Aorta (tissue), 5 donors: ENCODE results near the gene DUOXA1. TPM values are rescaled to one million over a fixed set of nuclear protein-coding genes. Genes with fewer than 3 reads are reported as not detected.
"Not testable (repeated sequence)": the region's sequence is repeated elsewhere in the genome, so short reads cannot be mapped to it uniquely, and the experiment has no call there.

Source experiments
- ATAC-seq: fragments of 200-7000 bp; cut with Tn5 transposase; one replicate; pipeline ENCODE4 v1.9.1; 2022; ENCODE audit warnings: moderate library complexity; ENCODE audit not compliant: low FRiP score
- DNase-seq, 2 donors: peaks; one replicate each; pipeline ENCODE4 v3.0.0-alpha.2; 2020
- H3K27ac ChIP-seq, 2 donors: one replicate each; pipeline ENCODE4 v1.5.1; 2013; ENCODE audit warnings: low read length in 2 of 2, mild to moderate bottlenecking in 2 of 2, moderate library complexity in 2 of 2, control low read depth in 1 of 2, inconsistent platforms in 1 of 2, low read depth in 1 of 2
- H3K27me3 ChIP-seq, 2 donors: one replicate each; pipeline ENCODE4 v1.6.1; 2013; ENCODE audit warnings: control low read depth in 1 of 2, low read length in 1 of 2, mild to moderate bottlenecking in 1 of 2, moderate library complexity in 1 of 2; ENCODE audit not compliant: insufficient read depth in 2 of 2, control insufficient read depth in 1 of 2
- H3K36me3 ChIP-seq, 2 donors: one replicate each; pipeline ENCODE4 v1.6.1; 2013; ENCODE audit warnings: control low read depth in 1 of 2, low read length in 1 of 2, mild to moderate bottlenecking in 1 of 2; ENCODE audit not compliant: insufficient read depth in 2 of 2, control insufficient read depth in 1 of 2
- H3K4me1 ChIP-seq, 2 donors: one replicate each; pipeline ENCODE4 v1.6.1; 2013; ENCODE audit warnings: low read length in 2 of 2, control low read depth in 1 of 2, mild to moderate bottlenecking in 1 of 2, moderate library complexity in 1 of 2; ENCODE audit not compliant: insufficient read depth in 2 of 2, control insufficient read depth in 1 of 2
- H3K4me3 ChIP-seq, 2 donors: one replicate each; pipeline ENCODE4 v1.5.1; 2013; ENCODE audit warnings: low read length in 2 of 2, control low read depth in 1 of 2, mild to moderate bottlenecking in 1 of 2
- H3K9me3 ChIP-seq: one replicate; pipeline ENCODE4 v1.6.1; 2013; ENCODE audit warnings: mild to moderate bottlenecking, low read length; ENCODE audit not compliant: control insufficient read depth
- WGBS, 2 donors: extraction: QIAGEN DNeasy Blood & Tissue Kit; methylation state at CpG; one replicate each; pipeline ENCODE4 v1.1.7; 2013; 5-methylcytosine and 5-hydroxymethylcytosine counted together
- intact Hi-C, 2 donors: fragments of 100-400 bp; cut with DNase I; formaldehyde crosslinking; loops; one replicate each; pipeline versions ENCODE4 v1.14.2 to v1.15.0; 2022
- polyA plus RNA-seq, 2 donors: library from polyadenylated mRNA; stranded (reverse); fragments of 200-250 nt; gene quantifications; one replicate each; pipeline ENCODE4 v1.2.3, GENCODE V29; 2013
- total RNA-seq, 2 donors: library from RNA; stranded (reverse); fragmentation: NEBNext Ultra II Directional; extraction: Animal tissue kit (Norgen Biotek cat#: 25700); gene quantifications; one replicate each; pipeline ENCODE4 v1.2.1, GENCODE V29; 2021
- donor health status: healthy with polysubstance abuse.
- donor health status: Bipolar disorder and iron deficiency.
- donor health status: DM: no; HTN: no; CAD: no.
- donor health status: DM: no; HTN: no; CAD: no.
- donor health status: DM: yes; HTN: yes; CAD: no.

DUOXA1 gene
- total and polyA plus RNA-seq, 4 donors: 0.23 to 4.9 (median 0.41) TPM

DNA sequence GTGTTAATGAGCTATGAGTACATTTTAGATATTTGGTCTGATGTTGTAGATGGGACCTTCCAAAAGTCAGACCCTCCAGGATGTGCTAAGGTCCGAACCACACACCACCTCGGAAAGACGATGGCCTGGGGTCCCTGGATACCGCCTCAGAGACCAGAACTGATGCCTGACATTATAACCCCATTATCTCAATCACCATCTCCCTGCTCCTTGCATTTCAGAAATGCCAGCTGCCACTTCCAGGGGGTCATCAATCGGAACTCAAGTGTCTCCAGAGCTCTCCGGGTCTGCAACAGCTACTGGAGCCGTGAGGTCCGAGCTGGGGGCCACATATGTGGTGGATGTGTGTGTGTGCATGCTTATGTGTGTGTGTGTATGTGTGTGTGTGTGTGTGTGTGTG lies 8.0 kb upstream of the DUOXA1 start:
- intact Hi-C loops: no loop called here
- no peak for DNase-seq
- Histone ChIP-seq H3K4me3 (no peak overlapping the region), H3K4me1 (no peaks in the 10 kb centered on the region), H3K9me3 (no peaks in the 10 kb centered on the region), H3K27me3 (no peaks in the 10 kb centered on the region), H3K36me3 (no peaks in the 10 kb centered on the region), H3K27ac (no peak overlapping the region)
- no peak for ATAC-seq
- WGBS, 2 donors: 70 to 75% methylated on average over 8 of the region's 8 CpGs

GRCh38 chr15:45136378-45136764 lies 6.7 kb upstream of the DUOXA1 start:
- 18% methylated on average over 10 of the region's 10 CpGs for WGBS, 2 donors
- no peak for ATAC-seq
- DNase-seq: peak in 1 of 2 donors; percentile 57
- no peaks in the 10 kb centered on the region for H3K27me3 ChIP-seq
- no peaks in the 10 kb centered on the region for H3K36me3 ChIP-seq
- H3K4me3 ChIP-seq: no peak overlapping the region
- intact Hi-C loops: no loop called here
- no peak overlapping the region for H3K27ac ChIP-seq
- H3K9me3 ChIP-seq: no peaks in the 10 kb centered on the region
- H3K4me1 ChIP-seq: no peaks in the 10 kb centered on the region

DNA sequence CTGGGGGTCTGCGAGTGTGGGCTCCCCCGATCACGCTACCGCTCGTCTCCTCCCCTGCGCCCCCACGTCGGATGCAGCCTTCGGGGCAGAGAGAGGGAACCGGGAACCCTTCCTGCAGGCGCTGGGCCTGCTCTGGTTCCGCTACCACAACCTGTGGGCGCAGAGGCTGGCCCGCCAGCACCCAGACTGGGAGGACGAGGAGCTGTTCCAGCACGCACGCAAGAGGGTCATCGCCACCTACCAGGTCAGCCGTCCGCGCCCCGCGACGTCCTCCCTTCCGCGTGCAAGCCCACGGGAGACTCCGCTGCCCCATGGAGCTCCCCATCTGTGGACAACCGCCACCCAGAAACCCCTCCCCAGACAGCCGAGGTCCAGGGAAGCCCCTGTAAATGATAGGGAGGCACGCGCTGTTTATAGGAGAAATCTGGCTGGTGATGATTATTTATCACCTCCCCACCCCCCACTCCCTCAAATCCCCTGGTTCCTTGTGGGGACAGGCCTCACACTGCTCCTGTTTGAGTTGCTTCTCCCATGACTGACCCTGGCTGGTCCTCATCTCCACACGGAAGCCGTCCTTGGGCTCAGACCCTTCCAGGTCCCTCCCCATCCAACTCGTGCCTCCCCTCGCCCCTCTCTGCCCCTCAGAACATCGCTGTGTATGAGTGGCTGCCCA lies 6.2 kb upstream of the DUOXA1 start:
- 13 to 14% methylated on average over 9 to 11 of the region's 37 CpGs for WGBS, 2 donors
- peak; percentile 25 for ATAC-seq
- H3K4me3 ChIP-seq, intact Hi-C loops, H3K36me3 ChIP-seq, H3K27ac ChIP-seq, H3K4me1 ChIP-seq, H3K9me3 ChIP-seq, H3K27me3 ChIP-seq: not testable (repeated sequence)
- peak in 1 of 2 donors; percentile 21 for DNase-seq

DNA sequence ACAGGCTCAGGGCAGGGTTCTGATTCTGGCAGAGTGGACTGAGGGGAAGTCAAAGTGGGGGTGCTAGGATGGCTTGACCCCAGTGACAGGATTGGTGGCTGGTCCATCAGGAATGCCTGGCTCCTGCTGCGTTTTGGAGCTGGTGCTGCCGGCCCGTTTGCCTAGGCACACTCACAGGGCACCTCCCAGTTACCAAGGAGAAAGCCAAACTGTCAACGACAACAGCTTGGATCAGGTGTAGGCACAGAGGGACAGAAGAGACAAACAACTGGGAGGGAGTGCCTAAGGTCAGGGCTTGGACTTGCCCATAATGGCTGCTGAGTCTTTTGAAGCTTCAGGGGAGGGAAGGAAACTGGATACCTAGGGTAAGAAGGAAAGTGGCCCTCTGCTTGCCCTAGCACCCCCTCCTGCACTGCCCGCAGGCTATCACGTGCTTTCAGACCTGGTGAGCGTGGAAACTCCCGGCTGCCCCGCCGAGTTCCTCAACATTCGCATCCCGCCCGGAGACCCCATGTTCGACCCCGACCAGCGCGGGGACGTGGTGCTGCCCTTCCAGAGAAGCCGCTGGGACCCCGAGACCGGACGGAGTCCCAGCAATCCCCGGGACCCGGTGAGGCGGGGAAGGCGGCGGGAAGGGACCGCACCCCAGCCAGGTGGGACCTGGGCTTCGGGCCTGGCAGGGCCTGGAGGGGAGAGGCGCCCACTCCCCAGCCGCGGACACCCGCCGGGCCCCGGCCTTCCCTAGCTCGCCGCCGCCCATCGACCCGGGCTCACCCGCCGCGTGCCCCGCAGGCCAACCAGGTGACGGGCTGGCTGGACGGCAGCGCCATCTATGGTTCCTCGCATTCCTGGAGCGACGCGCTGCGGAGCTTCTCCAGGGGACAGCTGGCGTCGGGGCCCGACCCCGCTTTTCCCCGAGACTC lies 5.3 kb upstream of the DUOXA1 start:
- 7 to 8% methylated on average over 44 to 57 of the region's 57 CpGs for WGBS, 2 donors
- Histone ChIP-seq H3K36me3 (no peaks in the 10 kb centered on the region), H3K9me3 (no peaks in the 10 kb centered on the region), H3K4me3 (no peak overlapping the region), H3K27ac (no peak overlapping the region), H3K27me3 (no peaks in the 10 kb centered on the region), H3K4me1 (no peaks in the 10 kb centered on the region)
- DNase-seq: peak in 1 of 2 donors; percentile 78
- no peak for ATAC-seq
- intact Hi-C loops: no loop called here

GRCh38 chr15:45134046-45134445 lies 4.4 kb upstream of the DUOXA1 start:
- 95% methylated on average over 7 of the region's 7 CpGs for WGBS, 2 donors
- Histone ChIP-seq H3K4me1 (no peaks in the 10 kb centered on the region), H3K27me3 (no peaks in the 10 kb centered on the region), H3K4me3 (no peak overlapping the region), H3K27ac (no peak overlapping the region), H3K36me3 (no peaks in the 10 kb centered on the region), H3K9me3 (no peaks in the 10 kb centered on the region)
- ATAC-seq (no peak), DNase-seq (peak in 1 of 2 donors; percentile 51)
- intact Hi-C loops: no loop called here

DNA sequence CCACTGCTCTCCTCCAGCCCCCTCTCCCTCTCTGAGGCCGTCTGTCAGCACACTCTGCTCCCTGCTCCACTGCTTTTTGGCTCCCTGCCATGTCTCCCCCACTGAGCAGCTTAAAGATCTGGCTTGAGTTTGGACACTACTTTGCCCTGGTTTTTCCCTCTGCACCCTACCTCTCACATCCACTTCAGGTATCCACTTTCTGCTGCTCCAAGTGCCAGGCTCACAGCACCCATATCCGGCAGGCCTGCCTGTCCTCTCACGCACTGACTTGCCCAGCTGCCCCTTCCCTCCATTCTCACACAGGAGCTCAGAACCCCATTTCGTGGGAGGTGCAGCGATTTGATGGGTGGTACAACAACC lies 3.9 kb upstream of the DUOXA1 start:
- WGBS, 2 donors: 76 to 82% methylated on average over 5 of the region's 5 CpGs
- intact Hi-C loops: no loop called here
- H3K4me3 ChIP-seq: no peak overlapping the region
- no peaks in the 10 kb centered on the region for H3K36me3 ChIP-seq
- H3K27ac ChIP-seq: no peak overlapping the region
- H3K4me1 ChIP-seq: no peaks in the 10 kb centered on the region
- no peaks in the 10 kb centered on the region for H3K9me3 ChIP-seq
- H3K27me3 ChIP-seq: no peaks in the 10 kb centered on the region
- no peak for ATAC-seq
- peak in 1 of 2 donors; percentile 50 for DNase-seq

DNA sequence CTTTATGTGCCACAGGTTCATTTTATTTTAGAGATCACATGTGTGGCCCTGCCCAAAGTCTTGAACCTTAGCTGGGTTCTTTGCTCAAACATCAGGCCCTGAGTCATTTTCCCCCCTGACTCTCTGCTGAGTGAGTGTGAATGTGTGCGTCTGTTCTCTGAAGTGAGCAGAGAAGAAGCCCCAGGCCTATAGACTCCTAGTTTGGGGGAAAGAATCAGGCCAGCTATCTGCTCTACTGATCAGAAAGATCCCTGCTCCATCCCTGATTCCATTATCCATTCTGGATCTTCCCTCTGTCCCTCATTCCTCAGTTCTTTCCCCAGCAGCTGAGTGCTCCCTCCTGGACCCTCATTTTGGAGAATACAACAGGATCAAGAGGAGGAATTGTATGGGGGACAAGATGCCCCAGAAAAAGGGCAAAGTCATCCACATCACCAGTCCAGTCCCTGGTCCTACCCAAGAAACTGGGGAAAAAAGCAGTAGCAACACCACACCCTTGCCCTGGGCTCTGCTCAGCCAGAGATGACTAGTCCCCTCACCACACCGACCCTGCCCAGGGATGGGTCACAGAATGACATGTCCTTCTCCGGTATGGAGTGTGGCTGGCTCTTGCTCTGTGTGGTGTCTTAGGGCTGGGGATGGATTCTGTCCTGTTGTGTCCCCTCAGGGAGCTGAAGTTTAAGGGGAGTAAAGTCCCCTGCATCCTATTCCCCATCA lies 3.3 kb upstream of the DUOXA1 start:
- no peak overlapping the region for H3K27ac ChIP-seq
- no peaks in the 10 kb centered on the region for H3K36me3 ChIP-seq
- intact Hi-C loops: no loop called here
- WGBS, 2 donors: 77 to 79% methylated on average over 3 of the region's 3 CpGs
- H3K4me3 ChIP-seq: no peak overlapping the region
- no peaks in the 10 kb centered on the region for H3K4me1 ChIP-seq
- no peaks in the 10 kb centered on the region for H3K27me3 ChIP-seq
- DNase-seq: peak in 1 of 2 donors; percentile 55
- no peaks in the 10 kb centered on the region for H3K9me3 ChIP-seq
- ATAC-seq: no peak

- Histone ChIP-seq H3K27me3 (no peaks in the 10 kb centered on the region), H3K4me1 (no peaks in the 10 kb centered on the region), H3K36me3 (no peaks in the 10 kb centered on the region), H3K27ac (no peak overlapping the region), H3K4me3 (no peak overlapping the region), H3K9me3 (no peaks in the 10 kb centered on the region)
- ATAC-seq (no peak), DNase-seq (no peak)
- intact Hi-C loops: no loop called here
- 94 to 97% methylated on average over 3 of the region's 3 CpGs for WGBS, 2 donors
These were observed 1.8 kb upstream of the DUOXA1 start for GRCh38 chr15:45131510-45131909.
